GM19467 (cell line): ENCODE measurements around the gene AK9.
A peak's percentile ranks its signal among the peaks of the same experiment; 100 is the strongest.
"Not testable (repeated sequence)": the region's sequence is repeated elsewhere in the genome, so short reads cannot be mapped to it uniquely, and the experiment has no call there.

Experiments
- ATAC-seq: cut with Tn5 transposase; IDR thresholded peaks from one replicate; pipeline ENCODE4 v1.9.1; 2021; ENCODE audit warnings: mild to moderate bottlenecking, moderate library complexity; ENCODE audit not compliant: unreplicated experiment

AK9 gene

DNA sequence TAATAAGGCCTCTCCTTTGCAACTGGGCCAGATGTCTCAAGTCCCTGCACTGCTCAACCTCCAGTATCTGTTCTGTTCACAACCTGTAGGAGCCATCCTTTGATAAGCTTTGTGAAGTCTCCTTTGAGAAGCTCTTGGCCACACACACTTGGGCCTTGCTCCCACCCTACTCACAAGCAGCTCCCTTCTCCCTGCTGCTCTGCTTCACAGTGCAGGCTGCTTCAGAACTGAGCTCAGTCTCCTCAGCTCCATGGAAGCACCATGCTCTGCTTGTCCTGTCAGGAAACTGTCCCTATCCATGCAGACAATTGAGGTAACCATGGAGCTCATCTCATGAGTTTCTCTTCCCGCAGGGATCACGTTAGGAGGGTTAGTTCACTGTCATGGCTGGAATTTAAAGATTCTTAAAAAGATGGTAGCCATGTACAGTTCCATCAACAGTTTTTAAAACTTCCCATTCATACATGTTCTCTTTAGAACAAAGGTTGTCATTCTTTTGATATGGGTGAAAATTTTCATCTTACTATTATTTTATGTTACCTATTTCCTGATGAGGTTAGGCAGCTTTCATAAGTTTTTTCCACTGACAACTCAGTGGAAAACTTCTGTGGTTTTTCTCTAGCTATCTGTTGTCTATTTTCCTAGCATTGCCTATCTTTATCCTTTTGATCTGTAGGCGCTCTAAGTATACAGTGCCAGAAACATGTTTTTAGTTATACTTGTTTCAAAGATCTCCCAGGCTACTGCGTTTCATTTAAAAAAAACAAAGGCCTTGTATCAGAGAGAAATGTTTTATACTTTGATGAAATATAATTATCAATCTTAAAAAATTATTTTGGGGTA lies 62.6 kb downstream of the AK9 start:
- no peak for ATAC-seq

DNA sequence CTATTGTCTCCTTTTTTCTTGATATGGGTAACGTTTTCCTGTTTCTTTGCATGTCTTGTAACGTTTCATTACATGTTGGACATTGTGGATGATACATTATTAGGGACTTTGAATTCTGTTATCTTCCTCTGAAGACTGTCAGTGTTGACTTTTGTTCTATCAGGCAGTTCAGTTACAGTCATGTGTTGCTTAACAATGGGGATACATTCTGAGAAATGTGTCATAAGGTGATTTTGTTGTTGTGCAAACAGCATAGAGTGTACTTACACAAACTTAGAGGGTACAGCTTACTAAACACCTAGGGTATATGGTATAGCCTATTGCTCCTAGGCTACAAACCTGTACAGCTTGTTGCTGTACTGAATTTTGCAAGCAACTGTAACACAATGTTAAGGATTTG lies 64.7 kb downstream of the AK9 start:
- ATAC-seq: no peak

DNA sequence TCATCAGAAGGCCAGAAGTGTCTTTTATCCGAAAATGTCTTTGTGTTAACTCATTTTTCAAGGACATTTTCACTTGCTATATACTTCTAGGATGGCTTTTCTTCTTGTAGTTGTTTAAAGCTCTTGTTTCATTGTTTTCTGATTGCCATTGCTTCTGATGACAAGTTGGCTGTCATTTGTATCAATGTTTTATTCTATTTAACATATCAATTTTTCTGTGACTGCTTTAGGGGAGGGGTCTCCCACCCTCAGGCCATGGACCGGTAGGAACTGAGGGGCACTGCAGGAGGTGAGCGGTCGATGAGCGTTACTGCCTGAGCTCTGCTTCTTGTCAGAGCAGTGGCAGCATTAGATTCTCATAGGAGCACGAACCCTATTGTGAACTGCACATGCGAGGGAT lies 65.8 kb downstream of the AK9 start:
- ATAC-seq: no peak

DNA sequence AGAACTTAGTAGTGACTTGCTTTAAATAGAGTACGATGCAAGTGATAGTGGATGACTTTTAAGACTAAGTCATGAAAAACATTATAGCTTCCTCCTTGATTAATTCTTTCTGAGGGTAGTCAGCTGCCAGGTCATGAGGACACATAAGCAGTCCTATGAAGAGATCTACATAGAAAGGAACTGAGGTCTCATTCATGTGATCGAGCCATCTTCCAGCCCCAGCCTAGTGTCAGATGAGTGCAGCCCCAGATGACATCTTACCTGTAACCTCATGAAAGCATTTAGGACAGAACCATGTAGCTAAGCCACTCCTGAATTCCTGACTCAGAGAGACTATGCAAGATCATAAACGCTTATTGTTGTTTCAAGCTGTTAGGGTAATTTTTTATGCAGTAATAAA lies 67.7 kb downstream of the AK9 start:
- ATAC-seq: no peak

DNA sequence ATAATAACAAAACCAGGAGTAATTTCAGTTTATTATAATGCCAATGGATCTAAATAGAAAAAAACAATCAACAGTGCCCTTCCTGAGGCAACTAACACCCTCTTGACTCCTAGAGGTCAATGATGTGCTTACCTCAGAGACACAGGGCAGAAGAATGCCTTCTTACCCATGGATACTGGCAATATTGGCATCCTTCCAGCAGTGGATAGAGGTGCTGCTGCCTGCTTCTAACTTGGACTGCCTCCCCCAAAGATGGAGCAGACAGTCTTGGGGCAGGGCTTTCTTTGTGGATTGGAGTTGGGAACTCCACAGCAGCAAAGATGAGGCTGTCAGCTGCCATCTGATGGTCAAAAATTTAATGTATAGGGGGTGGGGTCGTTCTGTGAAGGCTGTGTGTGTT lies 78.7 kb downstream of the AK9 start:
- ATAC-seq: no peak

DNA sequence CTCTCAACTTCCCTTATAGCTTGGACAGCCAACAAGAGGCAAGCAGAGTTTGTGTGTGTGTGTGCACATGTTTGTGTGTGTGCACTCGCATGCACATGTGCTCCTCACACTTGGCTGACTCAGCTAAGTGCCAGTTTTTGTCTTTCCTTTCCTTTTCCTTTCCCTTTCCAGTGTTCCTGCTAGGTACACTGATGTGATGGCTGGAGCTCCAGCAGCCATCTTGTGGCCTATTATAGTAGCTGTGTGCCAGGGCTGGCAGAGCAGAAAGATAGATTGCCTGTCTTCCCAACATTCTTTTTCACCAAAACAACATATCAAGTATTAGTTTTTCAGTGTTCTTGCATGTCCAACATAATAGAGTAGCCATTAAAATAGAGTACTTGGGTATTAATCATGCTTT lies 79.5 kb downstream of the AK9 start:
- ATAC-seq: no peak

DNA sequence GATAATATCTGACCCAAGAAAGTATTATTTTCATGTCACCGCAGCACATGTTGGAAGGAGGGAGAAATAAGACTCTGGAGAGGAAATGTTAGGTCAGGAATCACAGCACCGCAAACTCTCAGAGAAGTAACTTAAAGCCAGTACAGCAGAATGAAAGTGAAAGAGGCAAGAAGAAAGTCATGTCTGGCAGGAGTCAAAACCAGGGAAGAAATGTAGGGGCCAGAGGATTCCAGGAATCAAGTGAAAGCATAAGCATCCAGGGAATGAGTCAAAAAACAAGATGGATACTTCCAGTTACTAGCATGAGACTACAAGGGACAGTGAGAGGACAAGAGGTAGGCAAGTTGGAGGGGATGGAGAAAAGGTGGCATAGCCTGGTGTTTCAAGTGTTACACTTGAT lies 80.4 kb downstream of the AK9 start:
- ATAC-seq: no peak

DNA sequence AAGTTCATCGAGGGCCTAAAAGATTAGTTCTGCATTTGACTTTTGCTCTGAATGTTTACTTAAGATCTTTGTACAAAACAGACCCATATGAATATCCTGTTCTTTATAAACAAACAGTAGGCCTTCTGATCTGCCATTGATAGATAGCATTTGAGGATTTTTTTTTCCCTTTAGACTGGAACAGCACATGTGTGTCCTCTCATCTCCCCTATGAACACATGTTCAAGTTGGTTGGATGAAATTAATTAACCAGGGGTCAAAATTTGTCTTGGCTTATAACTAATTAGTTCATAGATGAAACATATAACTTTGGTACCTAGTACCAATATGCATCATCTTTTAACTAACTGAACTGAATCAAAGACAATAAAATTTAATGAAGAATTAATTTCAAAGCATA lies 81.3 kb downstream of the AK9 start:
- no peak for ATAC-seq

DNA sequence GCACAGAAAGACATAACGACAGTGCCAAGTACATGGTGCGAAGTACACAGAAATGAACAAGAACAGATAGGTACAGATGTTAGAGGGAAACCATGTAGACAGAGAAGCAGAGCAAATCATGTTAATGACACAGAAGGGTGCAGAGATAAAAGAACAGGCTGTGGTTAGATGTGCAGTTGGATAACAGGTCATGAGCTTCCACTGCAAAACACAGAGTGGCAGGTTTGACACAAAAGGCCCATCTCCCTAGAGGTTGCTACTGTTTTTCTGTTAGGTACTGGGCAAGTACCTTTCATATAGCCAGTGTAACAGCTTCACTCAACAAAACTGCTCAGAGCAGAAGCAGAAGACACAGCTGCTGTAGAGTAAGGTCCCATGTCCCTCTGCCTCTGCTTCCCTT lies 84.6 kb downstream of the AK9 start:
- ATAC-seq: no peak

DNA sequence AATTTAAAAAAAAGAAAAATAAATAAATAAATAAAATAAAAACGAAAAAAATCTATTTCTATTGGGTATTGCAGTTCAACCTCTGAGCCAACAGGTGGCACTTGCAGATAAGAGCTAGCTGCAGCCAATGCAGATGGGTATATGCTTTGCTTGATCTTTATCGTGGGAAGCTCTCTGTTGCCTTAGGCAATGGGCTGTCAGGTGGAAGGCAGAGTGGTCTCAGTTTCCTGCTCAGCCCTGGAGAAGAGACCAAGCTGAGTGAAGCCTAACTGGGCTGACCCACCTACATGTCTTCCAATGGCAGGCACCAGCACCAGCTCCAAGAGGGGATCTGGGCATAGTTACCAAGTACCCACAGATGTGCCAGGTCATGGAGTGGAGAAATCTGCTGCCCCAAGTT lies 95.0 kb downstream of the AK9 start:
- ATAC-seq: no peak

DNA sequence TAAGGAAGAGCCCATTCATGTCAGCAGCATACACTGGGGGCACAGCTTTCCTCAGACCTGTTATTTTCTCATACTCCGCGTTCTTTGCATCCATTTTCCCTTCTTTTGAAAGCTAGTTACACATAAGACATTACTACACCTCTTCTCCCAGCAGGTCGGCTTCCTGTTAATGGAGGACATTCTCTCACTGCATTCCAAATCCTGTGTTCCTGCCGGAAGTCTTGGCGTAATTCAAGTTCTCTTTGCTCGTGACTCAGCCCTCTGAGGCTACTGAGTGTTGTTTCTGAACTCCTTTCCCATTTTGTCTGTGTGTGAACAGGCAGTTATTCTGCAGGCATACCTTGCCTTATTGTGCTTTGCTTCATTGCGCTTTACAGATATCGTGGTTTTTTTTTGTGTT lies 110.5 kb downstream of the AK9 start:
- ATAC-seq: no peak

DNA sequence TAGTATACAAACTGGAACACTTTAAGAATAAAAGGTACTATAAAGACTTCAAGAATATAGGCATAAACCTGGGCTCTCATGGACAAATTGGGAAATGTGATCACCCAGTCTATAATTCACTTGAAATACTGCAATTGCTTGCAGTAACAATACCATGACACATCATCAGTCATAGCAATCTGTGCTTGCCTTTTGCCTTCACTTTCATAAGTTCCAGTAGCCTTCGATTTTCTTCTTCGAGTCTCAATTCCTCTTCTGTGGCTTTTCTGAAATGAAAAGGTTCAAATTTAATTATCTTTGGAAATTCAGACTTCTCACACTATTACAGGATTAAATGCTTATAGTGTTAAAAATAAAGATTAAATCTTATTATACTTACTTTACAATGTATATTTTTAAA lies 111.6 kb downstream of the AK9 start:
- ATAC-seq: peak; percentile 63

DNA sequence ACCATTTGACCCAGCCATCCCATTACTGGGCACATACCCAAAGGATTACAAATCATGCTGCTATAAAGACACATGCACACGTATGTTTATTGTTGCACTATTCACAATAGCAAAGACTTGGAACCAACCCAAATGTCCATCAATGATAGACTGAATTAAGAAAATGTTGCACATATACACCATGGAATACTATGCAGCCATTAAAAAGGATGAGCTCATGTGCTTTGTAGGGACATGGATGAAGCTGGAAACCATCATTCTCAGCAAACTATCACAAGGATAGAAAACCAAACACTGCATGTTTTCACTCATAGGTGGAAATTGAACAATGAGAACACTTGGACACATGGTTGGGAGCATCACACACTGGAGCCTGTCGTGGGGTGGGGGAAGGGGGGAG lies 121.1 kb downstream of the AK9 start:
- not testable (repeated sequence) for ATAC-seq

DNA sequence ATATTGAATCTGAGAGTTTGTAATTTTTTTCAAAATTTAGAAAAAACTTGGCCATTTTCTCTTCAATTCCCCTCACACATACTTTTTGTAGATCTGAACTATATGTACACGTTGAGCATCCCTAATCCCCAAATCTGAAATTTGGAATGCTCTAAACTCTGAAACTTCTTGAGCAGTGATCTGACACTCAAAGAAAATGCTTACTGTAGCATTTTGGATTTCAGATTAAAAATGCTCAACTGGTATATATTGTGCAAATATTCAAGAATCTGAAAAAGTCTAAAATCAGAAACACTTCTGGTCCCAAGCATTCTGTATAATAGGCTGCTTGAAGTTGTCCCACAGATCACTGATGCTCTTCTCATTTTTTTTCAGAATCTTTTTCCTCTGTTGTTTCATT lies 129.2 kb downstream of the AK9 start:
- no peak for ATAC-seq

DNA sequence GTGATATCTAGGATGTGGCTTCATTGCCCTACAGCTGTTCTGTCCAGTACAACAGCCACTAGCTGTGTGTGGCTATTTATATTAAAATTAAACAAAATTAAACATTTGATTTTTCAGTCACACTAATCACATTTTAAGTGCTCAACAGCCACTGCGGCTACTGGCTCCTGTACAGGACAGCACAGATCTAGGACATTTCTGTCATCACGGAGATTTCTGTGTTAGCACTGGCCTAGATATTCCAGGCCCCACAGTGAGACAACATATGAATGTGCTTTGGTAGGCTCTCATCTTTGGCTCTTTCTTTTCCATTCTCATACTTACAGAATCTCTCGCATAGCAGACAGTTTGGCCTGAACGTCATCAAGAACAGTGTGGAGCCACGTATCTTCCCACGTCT lies 159.6 kb downstream of the AK9 start:
- no peak for ATAC-seq

DNA sequence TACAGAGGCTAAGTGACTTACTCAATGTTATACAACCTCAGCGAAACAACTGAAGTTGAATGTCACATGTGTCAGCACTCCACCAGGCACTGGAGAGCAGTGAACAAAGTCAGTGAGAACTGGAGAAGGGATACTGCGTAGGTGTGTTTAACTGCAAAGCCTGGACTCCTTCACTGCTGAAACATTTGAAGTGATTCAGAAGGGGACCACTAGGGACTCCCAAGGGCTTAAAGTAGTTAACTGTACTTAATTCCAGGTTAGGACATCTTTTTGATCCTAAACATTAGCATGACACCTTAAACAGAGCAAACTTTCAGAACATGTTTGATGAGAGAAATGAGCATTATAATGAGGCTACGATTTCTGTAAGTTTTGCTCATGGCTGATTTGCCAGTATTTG lies 163.0 kb downstream of the AK9 start:
- ATAC-seq: no peak

DNA sequence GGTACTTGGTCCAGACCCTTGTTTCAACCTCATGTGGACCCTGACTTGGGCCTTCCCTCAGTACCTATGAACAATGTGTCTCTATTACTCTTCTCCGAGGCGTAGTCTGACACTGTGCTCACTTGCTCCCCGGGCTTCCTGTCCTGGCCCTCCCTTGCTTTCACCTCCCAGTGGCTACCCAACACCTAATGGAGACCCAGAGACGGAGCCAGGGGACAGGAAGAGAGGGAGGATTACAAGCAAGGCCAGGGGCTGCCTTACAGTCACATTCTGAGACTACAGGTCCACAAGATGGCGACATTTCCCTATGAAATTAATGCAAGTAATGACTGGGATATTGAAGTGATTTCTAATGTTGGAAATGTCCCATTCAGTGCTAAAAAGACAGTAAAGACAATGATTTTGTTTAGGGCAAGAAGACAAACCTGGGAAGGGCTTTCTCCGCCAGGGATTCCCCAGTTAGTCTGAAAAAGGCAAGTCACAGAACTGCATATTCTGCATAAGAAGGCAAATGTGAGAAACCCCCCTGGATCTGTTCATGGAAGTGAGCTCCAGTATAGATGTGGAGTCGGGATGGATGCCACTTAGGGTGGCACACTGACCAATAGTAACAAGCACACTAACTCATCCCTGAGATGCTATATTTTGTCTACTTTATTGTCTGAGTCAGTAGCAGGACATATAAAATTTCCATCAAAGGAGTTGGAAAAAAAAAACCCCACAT lies 163.9 kb downstream of the AK9 start:
- ATAC-seq: no peak

DNA sequence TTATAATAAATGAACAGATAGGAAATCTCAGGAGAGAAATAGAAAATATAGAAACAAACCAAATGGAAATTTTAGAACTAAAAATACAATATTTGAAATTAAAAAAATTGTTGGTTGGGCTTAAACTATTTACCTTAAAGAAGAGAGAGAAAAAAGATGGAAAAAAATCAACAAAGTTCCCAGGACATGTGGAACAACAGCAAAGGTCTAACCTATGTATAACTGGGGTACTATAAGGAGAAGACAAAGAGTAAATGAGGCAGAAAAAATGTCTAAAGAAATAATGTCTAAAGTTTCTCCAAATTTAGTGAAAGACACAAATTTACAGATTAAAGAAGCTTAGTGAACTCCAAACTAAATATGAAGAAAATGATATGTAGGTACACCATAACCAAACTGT lies 166.9 kb downstream of the AK9 start:
- no peak for ATAC-seq

DNA sequence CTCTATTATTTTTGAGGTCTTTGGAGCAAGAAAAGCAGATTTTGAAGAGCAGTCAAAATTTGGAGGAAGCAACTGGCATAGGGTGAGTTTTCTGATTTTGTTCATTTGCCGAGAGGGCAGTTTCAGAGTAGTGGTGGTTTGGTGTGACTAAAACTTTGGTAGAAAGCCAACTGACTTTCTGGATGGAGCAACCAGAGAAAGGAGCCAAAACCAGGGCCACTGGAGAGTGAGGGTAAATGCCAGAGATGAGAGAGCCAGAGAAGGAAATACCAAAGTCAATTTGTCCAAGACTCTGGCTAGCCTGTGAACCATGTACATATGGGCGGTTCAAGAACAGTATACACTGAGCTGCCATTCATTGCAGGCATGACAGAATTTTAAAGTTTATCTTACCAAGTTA lies 167.5 kb downstream of the AK9 start:
- no peak for ATAC-seq

DNA sequence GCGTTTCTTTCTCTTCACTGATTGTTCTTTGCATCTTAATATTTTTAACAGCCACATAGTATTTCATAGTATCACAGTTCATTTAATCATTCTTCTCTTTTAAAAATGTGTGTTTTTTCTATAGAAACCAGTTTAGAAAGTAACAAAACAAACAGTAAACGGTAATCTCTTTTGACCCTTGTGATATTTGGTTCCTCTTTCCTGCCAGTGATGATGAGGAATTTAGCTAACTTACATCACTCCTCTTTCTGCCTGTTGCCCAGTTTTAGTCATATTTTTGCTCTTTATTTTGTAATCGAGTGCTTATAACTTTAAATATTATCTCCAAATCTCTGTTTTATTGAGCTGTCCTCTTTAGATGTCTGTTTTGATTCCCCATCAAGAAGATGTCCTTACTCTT lies 169.9 kb downstream of the AK9 start:
- no peak for ATAC-seq

DNA sequence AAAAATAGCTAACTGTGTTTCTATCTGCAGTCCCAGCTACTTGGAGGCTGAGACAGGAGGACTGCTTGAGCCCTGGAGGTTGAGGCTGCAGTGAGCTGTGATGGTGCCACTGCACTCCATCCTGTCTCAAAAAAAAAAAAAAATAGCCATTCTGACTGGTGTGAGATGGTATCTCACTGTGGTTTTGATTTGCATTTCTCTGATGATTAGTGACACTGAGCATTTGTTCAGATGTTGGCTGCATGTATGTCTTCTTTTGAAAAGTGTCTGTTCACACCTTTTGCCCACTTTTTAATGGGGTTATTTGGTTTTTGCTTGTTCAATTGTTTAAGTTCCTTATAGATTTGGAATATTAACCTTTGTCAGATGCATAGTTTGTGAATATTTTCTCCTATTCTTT lies 171.4 kb downstream of the AK9 start:
- not testable (repeated sequence) for ATAC-seq

DNA sequence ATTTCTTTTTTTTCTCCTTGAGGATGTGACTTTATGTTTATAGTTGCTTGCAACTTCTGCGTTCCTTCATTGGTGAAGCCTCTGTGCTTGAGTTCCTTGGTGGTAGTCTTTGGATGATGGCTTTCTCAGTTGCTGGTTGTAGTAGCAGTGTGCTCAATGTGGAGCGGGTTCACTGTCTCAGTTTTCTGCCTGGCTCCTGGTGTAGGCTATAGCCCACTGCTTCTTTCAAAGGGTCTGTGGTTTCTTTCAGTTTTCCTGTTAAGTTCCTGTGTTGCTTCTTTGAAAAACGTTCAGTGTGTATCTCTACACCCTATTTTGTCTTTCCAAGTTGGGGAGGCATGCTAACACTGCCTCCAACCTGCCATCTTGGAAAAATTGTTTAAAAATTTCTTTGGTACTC lies 174.1 kb downstream of the AK9 start:
- ATAC-seq: no peak
